CD14-positive monocyte (primary cell): Measurements from ENCODE around the gene MAPK7. TPM values are rescaled to one million over a fixed set of nuclear protein-coding genes. Genes with fewer than 3 reads are reported as not detected.

ENCODE experiments used
- DNase-seq, 3 donors: peaks; one replicate each; pipeline ENCODE4 v3.0.0-alpha.2; 2011 to 2022
- H2AFZ ChIP-seq: 2 replicates; pipeline ENCODE4 v1.6.0; 2012; ENCODE audit warnings: mild to moderate bottlenecking, low read depth, low read length, inconsistent platforms; ENCODE audit not compliant: insufficient read depth, poor library complexity, severe bottlenecking
- H3K27ac ChIP-seq, 2 donors: 1 replicate in 1 of 2; 2 replicates in 1 of 2; pipeline ENCODE4 v1.5.1; 2012 to 2013; ENCODE audit warnings: low read length in 2 of 2, control low read depth in 1 of 2, inconsistent platforms in 1 of 2, low read depth in 1 of 2, mild to moderate bottlenecking in 1 of 2
- H3K27me3 ChIP-seq, 2 donors: one replicate each; pipeline versions ENCODE4 v1.6.0 to v1.6.1; 2011 to 2013; ENCODE audit warnings: low read length in 2 of 2; ENCODE audit not compliant: control insufficient read depth in 2 of 2, insufficient read depth in 2 of 2
- H3K36me3 ChIP-seq, 2 donors: replicated peaks in 1 of 2; 1 replicate in 1 of 2; 2 replicates in 1 of 2; pipeline versions ENCODE4 v1.5.1 to v1.6.1; 2012 to 2013; ENCODE audit warnings: low read length in 2 of 2, control low read depth in 1 of 2, inconsistent platforms in 1 of 2, mild to moderate bottlenecking in 1 of 2; ENCODE audit not compliant: insufficient read depth in 2 of 2, control insufficient read depth in 1 of 2
- H3K4me1 ChIP-seq, 2 donors: 1 replicate in 1 of 2; 2 replicates in 1 of 2; pipeline versions ENCODE4 v1.5.1 to v1.6.1; 2012 to 2013; ENCODE audit warnings: low read length in 2 of 2, control low read depth in 1 of 2, inconsistent platforms in 1 of 2, mild to moderate bottlenecking in 1 of 2, moderate library complexity in 1 of 2; ENCODE audit not compliant: insufficient read depth in 2 of 2, control insufficient read depth in 1 of 2
- H3K4me2 ChIP-seq: replicated peaks from 2 replicates; pipeline ENCODE3; 2012; ENCODE audit warnings: low read length, moderate library complexity, mild to moderate bottlenecking; ENCODE audit not compliant: poor library complexity, severe bottlenecking; ENCODE audit errors: extremely low read depth
- H3K4me3 ChIP-seq, 3 experiments: fragments of 200-600 bp in 1 of 3; sonication (generic) in 1 of 3; replicated peaks in 1 of 3; 1 replicate in 2 of 3; 2 replicates in 1 of 3; pipeline ENCODE4 v1.5.1; 2011 to 2013; ENCODE audit warnings: low read length in 3 of 3, mild to moderate bottlenecking in 3 of 3, control low read depth in 2 of 3, low read depth in 2 of 3, inconsistent platforms in 1 of 3, moderate library complexity in 1 of 3
- H3K79me2 ChIP-seq: 2 replicates; pipeline ENCODE4 v1.6.0; 2012; ENCODE audit warnings: mild to moderate bottlenecking, control low read depth, inconsistent platforms, low read length, moderate library complexity; ENCODE audit not compliant: insufficient read depth
- H3K9ac ChIP-seq: 2 replicates; pipeline ENCODE4 v1.6.0; 2017; ENCODE audit warnings: low read length, mild to moderate bottlenecking; ENCODE audit not compliant: insufficient read depth, poor library complexity, severe bottlenecking
- H3K9me3 ChIP-seq, 2 donors: replicated peaks in 1 of 2; 1 replicate in 1 of 2; 2 replicates in 1 of 2; pipeline versions ENCODE4 v1.5.1 to v1.6.1; 2012 to 2013; ENCODE audit warnings: low read length in 2 of 2, control low read depth in 1 of 2; ENCODE audit not compliant: control insufficient read depth in 1 of 2, insufficient read depth in 1 of 2
- H4K20me1 ChIP-seq: 2 replicates; pipeline ENCODE4 v1.6.0; 2012; ENCODE audit warnings: mild to moderate bottlenecking, low read length, control low read depth, moderate library complexity; ENCODE audit not compliant: insufficient read depth
- H3K27ac Mint-ChIP-seq, 7 donors: one replicate each; pipeline ENCODE4 v1.8.0; 2020; ENCODE audit warnings: mild to moderate bottlenecking in 7 of 7, mixed read lengths in 7 of 7, moderate library complexity in 6 of 7, inconsistent platforms in 2 of 7
- H3K27me3 Mint-ChIP-seq, 3 donors: one replicate each; pipeline ENCODE4 v1.8.0; 2021 to 2022; ENCODE audit warnings: low read depth in 3 of 3, mild to moderate bottlenecking in 3 of 3, mixed read lengths in 3 of 3, moderate library complexity in 3 of 3, inconsistent platforms in 1 of 3
- H3K36me3 Mint-ChIP-seq, 2 donors: one replicate each; pipeline ENCODE4 v1.8.0; 2020; ENCODE audit warnings: mixed read lengths in 2 of 2, inconsistent platforms in 1 of 2, mild to moderate bottlenecking in 1 of 2
- H3K4me1 Mint-ChIP-seq: one replicate; pipeline ENCODE4 v1.8.0; 2020; ENCODE audit warnings: mild to moderate bottlenecking, mixed read lengths
- H3K4me3 Mint-ChIP-seq, 2 donors: one replicate each; pipeline ENCODE4 v1.8.0; 2020; ENCODE audit warnings: mild to moderate bottlenecking in 2 of 2, mixed read lengths in 2 of 2, moderate library complexity in 1 of 2
- H3K9me3 Mint-ChIP-seq, 7 donors: one replicate each; pipeline ENCODE4 v1.8.0; 2020 to 2022; ENCODE audit warnings: mixed read lengths in 7 of 7, mild to moderate bottlenecking in 6 of 7, moderate library complexity in 6 of 7, inconsistent platforms in 2 of 7
- WGBS: methylation state at CpG from one replicate; pipeline ENCODE4 v1.1.5; 2013; ENCODE audit warnings: missing lambda C conversion rate; ENCODE audit not compliant: insufficient coverage; 5-methylcytosine and 5-hydroxymethylcytosine counted together
- intact Hi-C, 2 donors: fragments of 100-400 bp; cut with micrococcal nuclease; formaldehyde crosslinking; loops; one replicate each; pipeline versions ENCODE4 v1.15.0 to v1.15.1; 2023
- polyA plus RNA-seq, 3 donors: library from polyadenylated mRNA; depleted of rRNA in 1 of 3; unstranded in 2 of 3; stranded (reverse) in 1 of 3; fragments of 300-500 nt in 2 of 3; fragments of >200 nt in 1 of 3; fragmentation: Illumina TruSeq in 2 of 3; gene quantifications; 1 replicate in 2 of 3; 2 replicates in 1 of 3; pipeline ENCODE4 v1.2.3, GENCODE V29; 2012 to 2021
- TF ChIP-seq, protein P1 (sequence below): fragments of 200-600 bp; IDR thresholded peaks from one replicate; pipeline ENCODE4 v1.8.0; 2022; ENCODE audit warnings: antibody characterized with exemption, mild to moderate bottlenecking

Gene MAPK7
- polyA plus RNA-seq, 3 donors: 9.3 to 130 (median 10.0) TPM

DNA sequence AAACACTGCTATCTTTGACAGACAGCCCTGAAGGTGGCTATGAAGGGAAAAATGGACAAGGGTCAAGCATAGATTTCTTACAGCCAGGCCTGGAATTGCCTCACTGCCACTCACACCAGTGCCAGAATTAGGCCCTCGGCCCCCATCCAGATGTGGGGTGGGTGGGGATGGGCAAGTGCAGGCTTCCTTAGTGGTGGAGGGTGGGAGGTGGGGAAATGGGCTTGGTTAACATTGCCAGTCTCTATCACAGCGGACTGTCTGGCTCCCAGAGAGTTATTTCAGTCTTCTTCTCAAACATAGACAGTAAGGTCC, 40.6 kb upstream of the MAPK7 start:
- peaks cover 0 to 41% of the 10 kb centered on the region in 2 donors for H3K27me3 ChIP-seq
- H3K4me1 ChIP-seq: no peaks in the 10 kb centered on the region
- H4K20me1 ChIP-seq: no peaks in the 10 kb centered on the region
- no peak overlapping the region for H3K4me3 ChIP-seq
- intact Hi-C loops: loop anchor here in 1 of 2 donors (5.0 kb wide), 1 partner anchor 40 kb away; no protein-coding TSS in a partner anchor
- H3K9ac ChIP-seq: no peak overlapping the region
- H3K9me3 ChIP-seq: no peaks in the 10 kb centered on the region
- DNase-seq: no peak
- Mint-ChIP-seq H3K9me3 (peaks cover 0 to 3% (median 0%) of the 10 kb centered on the region in 7 donors), H3K4me3 (peak overlapping the region in 1 of 2 donors; percentile 39), H3K27me3 (peaks cover 25 to 57% (median 27%) of the 10 kb centered on the region in 3 donors), H3K36me3 (no peaks in the 10 kb centered on the region), H3K27ac (no peak overlapping the region), H3K4me1 (no peaks in the 10 kb centered on the region)
- H3K36me3 ChIP-seq: no peaks in the 10 kb centered on the region
- no peak overlapping the region for H3K27ac ChIP-seq
- TF ChIP-seq, protein P1, sequence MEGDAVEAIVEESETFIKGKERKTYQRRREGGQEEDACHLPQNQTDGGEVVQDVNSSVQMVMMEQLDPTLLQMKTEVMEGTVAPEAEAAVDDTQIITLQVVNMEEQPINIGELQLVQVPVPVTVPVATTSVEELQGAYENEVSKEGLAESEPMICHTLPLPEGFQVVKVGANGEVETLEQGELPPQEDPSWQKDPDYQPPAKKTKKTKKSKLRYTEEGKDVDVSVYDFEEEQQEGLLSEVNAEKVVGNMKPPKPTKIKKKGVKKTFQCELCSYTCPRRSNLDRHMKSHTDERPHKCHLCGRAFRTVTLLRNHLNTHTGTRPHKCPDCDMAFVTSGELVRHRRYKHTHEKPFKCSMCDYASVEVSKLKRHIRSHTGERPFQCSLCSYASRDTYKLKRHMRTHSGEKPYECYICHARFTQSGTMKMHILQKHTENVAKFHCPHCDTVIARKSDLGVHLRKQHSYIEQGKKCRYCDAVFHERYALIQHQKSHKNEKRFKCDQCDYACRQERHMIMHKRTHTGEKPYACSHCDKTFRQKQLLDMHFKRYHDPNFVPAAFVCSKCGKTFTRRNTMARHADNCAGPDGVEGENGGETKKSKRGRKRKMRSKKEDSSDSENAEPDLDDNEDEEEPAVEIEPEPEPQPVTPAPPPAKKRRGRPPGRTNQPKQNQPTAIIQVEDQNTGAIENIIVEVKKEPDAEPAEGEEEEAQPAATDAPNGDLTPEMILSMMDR: no peak
- H3K79me2 ChIP-seq: no peaks in the 10 kb centered on the region
- no peak overlapping the region for H2AFZ ChIP-seq
- no CpG with 5 or more reads among the region's 2 CpGs for WGBS
- no peak overlapping the region for H3K4me2 ChIP-seq

DNA sequence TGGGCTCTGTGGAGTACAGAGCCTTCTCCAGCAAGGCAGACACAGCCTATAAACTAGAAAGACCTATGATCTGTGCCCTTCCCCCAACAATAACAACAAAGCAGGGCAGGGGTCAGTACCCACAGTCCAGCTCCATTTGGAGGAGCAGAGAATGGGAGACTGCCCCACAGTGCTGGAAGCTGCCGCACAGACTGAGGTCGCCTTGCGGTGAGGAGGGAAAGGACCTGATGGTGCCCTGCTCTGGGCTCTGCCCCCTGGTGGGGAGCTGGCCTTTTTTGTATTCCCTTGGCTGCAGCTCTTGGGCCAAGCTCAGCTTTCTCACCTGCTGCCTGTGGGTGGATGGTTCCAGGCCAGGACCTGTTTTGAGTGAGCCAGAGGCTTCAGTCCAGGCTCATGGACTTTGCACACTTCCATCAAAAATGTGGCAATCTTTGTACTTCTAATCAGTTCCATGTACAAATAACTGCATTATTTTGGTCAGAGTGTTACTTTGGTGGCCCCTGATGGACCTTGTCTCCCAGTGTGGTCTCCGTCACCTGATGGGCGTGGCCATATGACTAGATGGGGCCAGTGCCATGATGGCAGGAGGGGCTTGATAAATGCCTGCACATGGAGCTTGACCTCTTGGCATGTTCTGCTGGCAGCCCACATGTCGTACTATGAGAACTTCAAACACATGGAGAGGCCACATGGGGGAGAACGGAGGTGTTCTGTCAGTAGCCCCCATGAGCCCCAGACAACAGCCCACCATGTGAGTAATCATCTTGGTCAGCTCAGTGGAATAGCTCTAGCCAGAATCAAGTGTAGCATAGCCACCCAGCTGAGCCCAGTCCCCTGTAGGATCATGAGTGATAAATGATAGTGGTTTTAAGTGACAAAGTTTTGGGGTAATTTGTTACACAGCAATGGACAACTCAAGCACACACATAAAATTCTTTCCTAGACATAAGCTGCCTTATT, 40.0 kb upstream of the MAPK7 start:
- H3K36me3 Mint-ChIP-seq: no peaks in the 10 kb centered on the region
- no peaks in the 10 kb centered on the region for H4K20me1 ChIP-seq
- peaks cover 20 to 54% (median 27%) of the 10 kb centered on the region in 3 donors for H3K27me3 Mint-ChIP-seq
- H3K27ac ChIP-seq: no peak overlapping the region
- 49% methylated on average over 7 of the region's 7 CpGs for WGBS
- H3K27me3 ChIP-seq: peaks cover 0 to 36% of the 10 kb centered on the region in 2 donors
- no peaks in the 10 kb centered on the region for H3K4me1 Mint-ChIP-seq
- H3K9me3 ChIP-seq: no peaks in the 10 kb centered on the region
- peak; percentile 61 to 73 (median 67) for DNase-seq
- TF ChIP-seq, protein P1: peak; percentile 90
- no peak overlapping the region for H3K4me2 ChIP-seq
- no peak overlapping the region for H3K27ac Mint-ChIP-seq
- no peak overlapping the region for H3K4me3 ChIP-seq
- H2AFZ ChIP-seq: no peak overlapping the region
- no peaks in the 10 kb centered on the region for H3K4me1 ChIP-seq
- H3K9me3 Mint-ChIP-seq: peaks cover 0 to 3% (median 0%) of the 10 kb centered on the region in 7 donors
- H3K4me3 Mint-ChIP-seq: no peak overlapping the region
- intact Hi-C loops: loop anchor here in 1 of 2 donors (5.0 kb wide), 1 partner anchor 41 kb away; no protein-coding TSS in a partner anchor
- H3K79me2 ChIP-seq: no peaks in the 10 kb centered on the region
- no peak overlapping the region for H3K9ac ChIP-seq
- no peaks in the 10 kb centered on the region for H3K36me3 ChIP-seq
